HepG2 (cell line): ENCODE data around the gene EBLN2. TPM values are rescaled to one million over a fixed set of nuclear protein-coding genes. Genes with fewer than 3 reads are reported as not detected.

ENCODE experiments used
- ETV5 ChIP-seq: IDR thresholded peaks from 2 replicates; pipeline ENCODE4 v1.6.1; 2018; ENCODE audit warnings: missing biosample characterization, missing genetic modification reagents, inconsistent platforms, borderline replicate concordance
- HIVEP1 ChIP-seq: sonication (generic); formaldehyde crosslinking; IDR thresholded peaks from 2 replicates; pipeline ENCODE4 v1.4.0; 2020; ENCODE audit warnings: mild to moderate bottlenecking, missing genetic modification reagents
- ZBTB40 ChIP-seq, 2 experiments: fragments of 450-650 bp in 1 of 2; sonication (generic) in 1 of 2; formaldehyde crosslinking in 1 of 2; IDR thresholded peaks; 2 replicates each; pipeline versions ENCODE4 v1.6.1 to v1.8.0; 2016 to 2022; ENCODE audit warnings: antibody characterized with exemption in 1 of 2, mild to moderate bottlenecking in 1 of 2, missing genetic modification reagents in 1 of 2
- ZNF253 ChIP-seq: sonication (generic); formaldehyde crosslinking; IDR thresholded peaks from 2 replicates; pipeline ENCODE4 v1.8.0; 2022; ENCODE audit warnings: mild to moderate bottlenecking, missing genetic modification reagents, borderline replicate concordance
- polyA plus RNA-seq, 8 experiments: library from polyadenylated mRNA; depleted of rRNA in 3 of 8; stranded (reverse) in 7 of 8; unstranded in 1 of 8; fragments of >200 nt; fragmentation: Illumina TruSeq in 4 of 8; extraction: Trizol in 4 of 8; gene quantifications; 2 replicates each; pipeline versions ENCODE4 v1.2.1 to v1.2.3, GENCODE V29; 2011 to 2016; ENCODE audit warnings: low read depth in 4 of 8, missing spikeins in 1 of 8, mixed read lengths in 1 of 8; ENCODE audit not compliant: insufficient read depth in 1 of 8
- total RNA-seq, 5 experiments: library from RNA; depleted of rRNA; stranded (reverse); fragments of >200 nt; fragmentation: Illumina TruSeq; extraction: Trizol; gene quantifications; 2 replicates each; pipeline ENCODE4 v1.2.3, GENCODE V29; 2016; ENCODE audit warnings: low read depth in 1 of 5

The EBLN2 gene
- total and polyA plus RNA-seq, 2 of the 13 experiments (the other 11 are each of a cell fraction or from before 2014, with no cell fraction given): 3.3 to 8.3 TPM

- TF ChIP-seq ZBTB40 (IDR thresholded peaks at IDR 0.05) (no peak), ZBTB40 (CRISPR knock-in tag; IDR thresholded peaks at IDR 0.05) (no peak), HIVEP1 (CRISPR knock-in tag) (no peak), ETV5 (CRISPR knock-in tag) (no peak), ZNF253 (CRISPR knock-in tag) (no peak)
These were observed 46.3 kb downstream of the EBLN2 start (continued) for GRCh38 chr3:73107676-73108187.
